Superior temporal gyrus (tissue), 1 donor: ENCODE measurements around the gene ITGB4.
"Not testable (repeated sequence)": the region's sequence is repeated elsewhere in the genome, so short reads cannot be mapped to it uniquely, and the experiment has no call there.

Source experiments
- DNase-seq: peaks from one replicate; pipeline ENCODE4 v3.0.0-alpha.2; 2016; ENCODE audit errors: extremely low spot score

ITGB4 gene

GRCh38 chr17:75771334-75772281 lies 50.3 kb downstream of the ITGB4 start:
- no peak for DNase-seq

GRCh38 chr17:75773121-75773807 lies 52.0 kb downstream of the ITGB4 start:
- DNase-seq = no peak

- no peak for DNase-seq
Measured at GRCh38 chr17:75773808-75774470, 52.7 kb downstream of the ITGB4 start.

- DNase-seq = no peak
Measured at GRCh38 chr17:75774471-75774990, 53.3 kb downstream of the ITGB4 start.

GRCh38 chr17:75774991-75775668 lies 53.9 kb downstream of the ITGB4 start:
- no peak for DNase-seq

GRCh38 chr17:75776386-75777295 lies 55.4 kb downstream of the ITGB4 start:
- DNase-seq = no peak

GRCh38 chr17:75777296-75777922 lies 56.1 kb downstream of the ITGB4 start:
- no peak for DNase-seq

GRCh38 chr17:75778066-75778860 lies 57.0 kb downstream of the ITGB4 start:
- DNase-seq = not testable (repeated sequence)

- DNase-seq = no peak
Measured at GRCh38 chr17:75778861-75779249, 57.6 kb downstream of the ITGB4 start.

GRCh38 chr17:75779250-75779986 lies 58.2 kb downstream of the ITGB4 start:
- peak; percentile 100 for DNase-seq

GRCh38 chr17:75779987-75780889 lies 59.0 kb downstream of the ITGB4 start:
- DNase-seq = no peak

GRCh38 chr17:75783069-75783783 lies 62.0 kb downstream of the ITGB4 start:
- peak; percentile 77 for DNase-seq

- no peak for DNase-seq
Measured at GRCh38 chr17:75783803-75784472, 62.7 kb downstream of the ITGB4 start.

- peak; percentile 100 for DNase-seq
Measured at GRCh38 chr17:75784473-75785015, 63.3 kb downstream of the ITGB4 start, which contains the start of gene UNK. TSS of gene UNK (plus strand) at chr17:75784806. CDS start at chr17:75784881, 75 bp downstream.

- DNase-seq = peak; percentile 87
Measured at GRCh38 chr17:75785016-75785890, 64.0 kb downstream of the ITGB4 start.
